Lung microvascular endothelial cell (primary cell): ENCODE measurements around the gene B4GALNT2. TPM values are rescaled to one million over a fixed set of nuclear protein-coding genes. Genes with fewer than 3 reads are reported as not detected.

Experiments used
- DNase-seq, 2 donors: peaks; one replicate each; pipeline versions ENCODE4 v3.0.0 to v3.0.0-alpha.2; 2010; ENCODE audit warnings: low read depth in 2 of 2
- total RNA-seq: library from RNA; depleted of rRNA; stranded (reverse); fragments of >200 nt; gene quantifications from 2 replicates; pipeline ENCODE4 v1.2.1, GENCODE V29; 2014

B4GALNT2 gene
- total RNA-seq, 1 donor from 2014 or later, result not detected

DNA sequence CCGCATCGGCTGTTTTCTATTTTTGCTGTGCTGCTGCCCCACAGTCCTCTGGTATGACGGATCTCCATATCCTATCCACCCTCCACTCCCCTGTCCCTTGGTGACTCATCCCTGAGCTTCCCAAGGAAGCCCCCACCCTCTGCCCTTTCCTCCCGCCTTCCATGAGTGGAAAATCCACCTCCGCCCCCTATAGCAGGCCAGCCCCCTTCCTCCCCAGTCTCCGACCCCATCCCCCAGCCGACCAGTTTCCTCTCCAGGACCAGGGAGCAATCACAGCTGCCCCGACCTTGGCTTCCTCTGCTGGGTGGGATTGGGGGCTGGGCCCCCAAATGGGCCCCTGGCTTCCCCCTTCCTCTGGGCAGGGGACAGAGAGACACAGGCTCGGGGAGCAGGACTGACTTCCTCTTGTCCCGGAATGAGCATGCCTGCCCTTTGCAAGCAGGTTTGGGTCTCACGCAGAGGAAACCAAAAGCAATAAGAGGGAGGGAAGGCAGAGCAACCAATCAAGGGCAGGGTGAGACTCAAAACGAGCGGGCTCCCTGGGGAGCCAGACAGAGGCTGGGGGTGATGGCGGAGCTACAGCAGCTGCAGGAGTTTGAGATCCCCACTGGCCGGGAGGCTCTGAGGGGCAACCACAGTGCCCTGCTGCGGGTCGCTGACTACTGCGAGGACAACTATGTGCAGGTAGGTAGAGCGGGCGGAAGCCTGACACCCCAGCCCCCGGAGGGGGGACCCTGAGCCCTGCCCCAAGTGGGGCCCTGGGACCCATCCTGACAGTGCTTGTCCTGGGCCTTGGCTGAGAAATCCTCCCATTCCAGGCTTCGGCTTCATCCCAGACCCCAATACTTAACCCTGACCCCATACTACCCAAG, 77.8 kb downstream of the B4GALNT2 start, which contains the start of the genes ABI3 and GNGT2:
ABI3 (plus strand) TSS at position 550 of the 872 bp plus-strand sequence; CDS start at position 568, 18 bp downstream.
GNGT2 (minus strand) TSS at position 417 of the 872 bp plus-strand sequence. CDS start 3,152 bp downstream, outside the sequence.
- DNase-seq, result peak; percentile 90 to 91

DNA sequence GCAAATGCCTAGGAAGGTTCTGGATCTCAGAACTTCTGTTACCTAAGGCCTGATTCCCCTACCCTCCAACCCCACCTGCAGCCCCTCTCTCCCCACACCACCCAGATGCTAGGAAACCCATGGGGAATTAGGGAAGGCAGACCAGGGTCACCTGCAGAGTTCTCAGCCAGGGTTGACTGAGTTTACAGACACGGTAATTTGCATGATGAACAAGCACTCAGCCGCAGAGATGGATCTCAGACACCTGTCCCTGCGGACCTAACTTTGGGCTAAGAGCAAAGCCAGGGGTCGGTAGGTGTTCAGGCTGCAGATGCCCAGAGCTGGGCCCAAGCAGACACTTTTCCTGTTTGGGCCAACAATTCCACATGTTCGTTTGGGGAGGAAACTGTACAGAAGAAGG, 80.8 kb downstream of the B4GALNT2 start:
- DNase-seq, result no peak

DNA sequence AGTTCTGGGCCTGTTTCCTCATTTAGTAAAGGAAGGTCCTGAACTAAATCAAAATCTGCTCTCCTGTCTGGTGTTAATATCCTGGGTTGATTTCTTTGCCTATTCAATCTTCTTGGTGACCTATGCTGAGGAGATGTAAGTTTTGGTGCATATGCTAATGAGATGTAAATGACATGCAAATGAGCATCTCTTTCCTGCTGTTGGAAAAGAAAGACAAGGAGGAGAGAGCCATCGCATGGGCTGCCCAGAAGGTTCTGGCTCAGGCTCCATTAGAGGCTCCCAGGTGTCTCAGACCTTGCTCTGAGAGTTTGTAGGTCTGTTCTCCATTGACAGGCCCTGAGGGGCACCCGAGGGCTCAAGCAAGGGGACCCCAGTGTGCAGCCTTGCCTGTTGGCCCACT, 81.3 kb downstream of the B4GALNT2 start:
- no peak for DNase-seq

DNA sequence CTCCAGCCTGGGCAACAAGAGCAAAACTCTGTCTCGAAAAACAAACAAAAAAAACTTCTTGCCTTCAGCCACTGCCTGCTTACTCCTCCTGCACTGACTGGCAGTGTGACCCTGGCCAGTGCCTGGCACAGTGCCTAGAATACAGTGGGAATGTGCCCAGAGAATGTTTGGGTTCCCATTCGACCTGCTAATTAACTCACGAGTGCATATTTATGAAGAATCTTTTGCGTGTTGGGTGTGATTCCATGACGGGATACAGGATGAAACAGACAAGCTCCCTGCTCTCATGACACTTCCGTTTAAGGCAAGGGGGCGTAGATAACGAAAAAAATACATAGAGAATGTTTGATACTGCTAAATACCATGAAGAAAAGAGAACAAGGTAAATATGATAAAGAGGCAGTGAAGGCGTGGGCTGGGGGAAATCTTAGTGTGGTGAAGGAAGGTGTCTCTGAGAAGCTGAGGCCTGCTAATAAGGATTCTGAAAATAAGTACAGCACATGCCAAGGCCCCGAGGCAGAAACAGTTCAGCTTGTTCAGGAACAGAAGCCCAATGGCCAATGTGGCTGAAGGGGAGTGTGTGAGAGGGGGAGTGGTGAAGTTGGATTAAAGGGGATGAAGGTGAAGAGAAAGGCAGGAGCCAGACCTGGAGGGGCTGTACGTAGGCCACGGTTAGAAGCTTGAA, 82.2 kb downstream of the B4GALNT2 start:
- peak; percentile 61 to 73 for DNase-seq

DNA sequence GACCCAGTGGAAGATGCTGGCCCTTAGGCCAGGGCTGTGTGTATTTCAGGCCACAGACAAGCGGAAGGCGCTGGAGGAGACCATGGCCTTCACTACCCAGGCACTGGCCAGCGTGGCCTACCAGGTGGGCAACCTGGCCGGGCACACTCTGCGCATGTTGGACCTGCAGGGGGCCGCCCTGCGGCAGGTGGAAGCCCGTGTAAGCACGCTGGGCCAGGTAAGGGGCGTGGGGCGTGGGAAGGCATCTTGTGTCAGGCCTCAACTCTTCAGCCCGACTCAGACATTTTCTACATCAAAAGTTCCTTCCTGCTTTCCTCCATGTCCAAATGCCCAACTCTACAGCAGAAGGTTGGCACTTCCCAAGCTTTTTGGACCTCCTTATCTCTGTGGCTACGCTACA, 83.9 kb downstream of the B4GALNT2 start:
- no peak for DNase-seq

DNA sequence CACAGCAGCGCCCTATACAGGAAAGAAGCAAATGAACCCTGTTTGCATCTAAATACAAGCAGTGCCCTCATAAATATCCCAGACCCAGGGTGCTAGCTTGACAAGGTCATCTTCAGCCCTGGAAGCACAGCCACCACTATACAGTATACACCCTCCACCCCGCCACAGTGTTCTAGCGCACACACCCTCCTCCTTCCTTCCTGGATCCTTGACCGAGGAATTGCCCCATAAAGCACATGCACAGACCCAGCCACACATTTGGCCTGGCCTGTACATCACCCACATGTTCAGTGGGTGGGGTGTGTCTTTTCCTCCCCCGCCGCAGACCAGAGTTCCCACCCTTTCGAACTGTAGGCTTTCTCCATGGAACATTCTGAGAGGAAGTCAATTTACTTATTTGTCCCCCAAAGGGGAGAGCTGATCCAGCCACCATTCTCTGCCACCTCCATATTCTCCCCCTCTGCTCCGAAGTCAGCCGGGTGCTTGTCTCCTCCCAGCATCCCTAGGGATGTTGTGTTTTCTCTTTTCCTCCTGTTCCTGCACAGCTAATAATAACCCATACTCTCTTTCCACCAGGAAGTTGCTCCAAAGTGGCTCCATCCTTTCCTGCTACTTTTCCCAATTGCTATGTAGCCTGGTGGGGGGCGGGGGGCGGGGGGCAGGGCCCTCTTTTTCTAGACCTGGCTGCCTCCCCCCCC, 84.5 kb downstream of the B4GALNT2 start:
- DNase-seq, result peak in 1 of 2 donors; percentile 41

DNA sequence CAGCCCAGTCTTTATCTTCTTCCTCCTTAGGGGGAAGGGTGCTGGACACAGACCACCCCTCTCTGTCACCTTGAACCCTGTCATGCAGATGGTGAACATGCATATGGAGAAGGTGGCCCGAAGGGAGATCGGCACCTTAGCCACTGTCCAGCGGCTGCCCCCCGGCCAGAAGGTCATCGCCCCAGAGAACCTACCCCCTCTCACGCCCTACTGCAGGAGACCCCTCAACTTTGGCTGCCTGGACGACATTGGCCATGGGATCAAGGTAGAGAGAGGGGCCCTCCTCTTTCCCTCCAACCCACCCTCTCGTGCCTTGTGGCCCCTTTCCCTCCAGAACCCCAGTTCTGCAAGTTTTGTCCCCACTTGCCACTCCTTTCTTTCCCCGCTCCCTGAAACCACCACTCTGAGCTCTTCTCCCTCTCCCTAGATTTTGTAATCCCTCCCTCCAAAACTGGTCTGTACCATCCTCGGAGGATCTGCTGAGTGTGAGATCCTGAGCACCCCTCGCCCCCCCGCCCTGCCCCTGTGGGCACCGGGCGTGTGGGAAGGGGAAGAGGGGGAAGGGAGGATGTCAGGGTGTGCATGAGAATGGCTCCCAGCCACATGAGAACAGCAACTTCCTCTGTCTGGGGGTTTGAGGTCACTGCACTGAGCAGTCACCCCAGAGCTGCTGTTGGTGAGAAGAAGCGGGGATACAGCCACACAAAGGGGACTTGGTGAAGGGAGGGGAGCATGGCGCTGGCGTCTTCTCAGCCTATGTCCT, 85.3 kb downstream of the B4GALNT2 start:
- DNase-seq, result no peak

DNA sequence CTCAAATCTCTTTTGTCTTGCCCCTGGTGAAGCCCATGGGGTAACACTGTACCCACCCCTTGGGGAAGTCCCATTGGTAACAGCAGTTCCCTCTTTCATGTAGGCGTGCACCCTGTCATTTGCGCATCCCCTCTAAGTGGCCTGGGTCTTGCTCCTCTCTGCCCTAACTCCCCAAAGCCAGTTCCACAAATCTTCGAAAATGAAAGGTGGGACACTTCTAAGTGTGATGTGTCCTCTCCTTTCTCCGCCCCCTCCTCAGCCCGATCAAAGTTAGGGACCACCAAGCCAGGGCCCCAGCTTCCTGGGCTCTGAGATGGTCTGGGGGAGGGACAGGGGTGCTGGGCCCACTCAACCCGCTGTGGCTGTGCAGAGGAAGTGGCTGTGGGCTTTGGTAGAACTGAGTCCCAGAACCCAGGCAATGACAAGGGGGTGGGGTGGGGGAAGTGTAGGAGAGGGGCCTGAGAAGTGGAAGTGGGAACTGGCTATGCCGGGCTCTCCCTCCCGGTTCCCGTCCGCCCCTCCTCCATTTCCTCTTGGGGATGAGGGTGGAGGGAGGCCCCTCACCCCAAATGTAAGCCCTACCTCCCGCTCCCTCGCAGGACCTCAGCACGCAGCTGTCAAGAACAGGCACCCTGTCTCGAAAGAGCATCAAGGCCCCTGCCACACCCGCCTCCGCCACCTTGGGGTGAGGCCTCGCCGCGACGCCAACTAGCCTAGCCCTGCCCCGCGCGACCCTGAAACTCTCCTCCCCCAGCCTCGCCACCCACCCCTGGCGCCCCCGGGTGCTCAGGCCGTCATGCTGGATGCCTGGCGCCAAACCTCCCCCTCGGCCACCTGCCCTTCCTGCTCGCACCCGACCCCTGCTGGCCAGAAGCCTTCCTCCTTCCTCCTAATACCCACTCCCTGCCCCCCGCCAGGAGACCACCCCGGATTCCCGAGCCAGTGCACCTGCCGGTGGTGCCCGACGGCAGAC, 86.7 kb downstream of the B4GALNT2 start:
- no peak for DNase-seq

DNA sequence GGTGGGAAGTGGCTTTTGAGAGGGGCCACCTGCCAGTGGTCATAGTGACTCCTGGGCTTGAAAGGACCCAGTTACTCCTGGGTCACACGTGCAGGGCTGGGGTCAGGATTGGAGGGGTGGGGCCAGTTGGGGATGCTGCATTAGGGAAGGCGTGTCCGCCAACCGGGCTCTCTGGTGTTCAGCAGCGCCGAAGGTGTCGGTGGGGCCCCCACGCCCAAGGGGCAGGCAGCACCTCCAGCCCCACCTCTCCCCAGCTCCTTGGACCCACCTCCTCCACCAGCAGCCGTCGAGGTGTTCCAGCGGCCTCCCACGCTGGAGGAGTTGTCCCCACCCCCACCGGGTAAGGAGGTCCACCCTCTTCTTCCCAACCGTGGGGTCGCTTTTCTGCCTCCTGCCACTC, 87.4 kb downstream of the B4GALNT2 start:
- DNase-seq, result no peak

DNA sequence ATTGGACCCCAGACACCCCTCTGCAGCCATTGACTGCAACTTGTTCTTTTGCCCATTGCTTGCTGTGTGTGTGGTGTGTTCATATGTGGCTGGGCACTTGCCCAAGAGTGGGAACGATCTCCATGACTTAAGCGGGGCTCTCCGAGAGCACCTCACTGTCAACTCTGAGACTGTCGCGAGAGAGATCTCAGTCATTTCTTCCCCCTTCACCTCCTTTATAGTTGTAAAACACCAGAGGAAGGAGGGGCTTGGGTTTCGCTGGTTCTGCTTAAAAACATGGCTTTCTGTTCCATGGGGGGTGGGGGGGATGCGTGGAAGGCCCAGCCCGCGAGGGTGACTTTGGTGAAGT, 90.6 kb downstream of the B4GALNT2 start:
- no peak for DNase-seq

DNA sequence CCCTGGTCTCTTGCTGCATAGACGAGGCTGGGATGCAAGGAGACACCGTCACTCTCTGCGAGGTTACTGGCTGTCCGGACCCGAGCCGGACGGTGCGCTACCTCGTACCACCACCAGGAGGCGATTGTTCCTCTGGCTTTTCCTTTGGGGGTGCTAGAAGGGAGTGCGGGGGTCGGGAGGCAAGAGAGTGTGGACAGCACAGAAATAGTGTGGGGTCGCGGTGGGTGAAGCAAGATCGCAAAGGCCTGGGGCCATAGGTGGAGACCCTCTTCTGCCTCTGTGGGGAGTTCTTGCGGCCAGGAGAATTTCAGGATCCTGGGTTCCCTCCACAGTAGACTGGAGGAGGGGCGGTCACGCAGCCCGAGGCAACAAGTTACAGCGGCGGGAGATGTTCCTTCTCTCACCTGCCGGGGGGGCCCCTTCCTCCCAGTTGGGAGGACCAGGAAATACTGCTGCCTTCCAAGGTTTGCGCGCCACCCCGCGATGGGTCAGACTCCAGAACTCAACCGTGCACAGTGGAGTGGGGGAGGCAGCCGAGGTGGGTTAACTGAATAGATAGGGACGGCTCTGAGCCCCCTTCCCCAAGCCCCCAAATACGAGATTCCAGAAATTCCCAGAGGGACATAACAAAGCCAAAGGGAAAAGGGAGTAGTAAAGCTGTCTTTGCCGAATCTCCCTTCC, 91.1 kb downstream of the B4GALNT2 start:
- peak; percentile 35 to 52 for DNase-seq

DNA sequence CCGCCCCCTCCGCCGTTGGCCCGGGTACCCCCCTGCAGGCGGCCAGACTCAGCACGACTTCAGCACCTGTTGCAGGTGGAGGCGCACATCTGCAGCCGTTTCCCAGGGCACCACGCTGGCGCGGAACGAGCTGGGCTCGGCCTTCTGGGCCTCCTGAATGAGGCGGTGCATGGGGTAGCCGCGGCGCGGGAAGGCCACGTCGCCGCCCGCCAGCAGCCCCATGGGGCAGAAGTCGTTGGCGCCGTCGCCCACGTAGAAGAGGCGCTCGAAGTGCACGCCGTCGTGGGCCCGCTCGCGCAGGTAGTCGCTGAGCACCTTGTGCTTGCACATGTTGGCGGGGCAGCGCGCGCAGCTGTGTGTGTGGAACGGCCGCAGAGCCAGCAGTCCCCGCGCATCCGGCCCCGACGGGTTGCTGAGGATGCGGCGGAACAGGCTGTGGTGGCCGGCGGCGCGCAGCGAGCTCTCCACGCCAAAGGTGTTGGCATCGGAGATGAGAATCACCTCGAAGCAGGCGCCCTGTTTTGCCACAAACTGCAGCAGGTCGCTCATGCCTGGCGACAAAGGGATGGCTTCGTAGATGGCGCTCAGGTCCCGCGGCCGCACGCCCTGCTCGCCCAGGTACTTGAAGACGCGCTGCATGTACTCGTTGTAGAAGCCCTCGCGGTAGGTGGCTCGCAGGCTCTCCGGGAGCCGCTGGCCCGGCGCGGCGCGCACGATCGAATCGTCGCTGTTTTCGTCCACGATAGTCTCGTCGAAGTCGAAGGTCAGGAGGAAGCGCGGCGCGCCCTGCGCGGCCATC, 91.8 kb downstream of the B4GALNT2 start:
- peak; percentile 26 to 49 for DNase-seq

DNA sequence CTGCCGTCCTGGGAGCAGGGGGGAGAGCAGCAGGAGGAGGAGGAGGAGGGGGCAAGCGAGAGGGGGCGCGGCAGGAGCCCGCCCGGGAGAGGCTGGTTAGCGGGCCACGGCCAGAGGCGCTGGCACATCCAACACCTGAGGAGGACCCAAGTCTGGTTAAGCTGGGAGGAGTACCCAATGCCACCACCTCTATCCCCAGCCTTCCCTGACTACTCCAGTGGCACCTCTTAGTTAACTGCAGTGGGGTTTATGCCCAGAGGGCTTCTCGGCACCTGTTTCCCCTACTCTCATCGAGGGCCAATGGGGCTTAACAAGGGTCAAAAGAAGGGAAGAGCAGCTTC, 92.4 kb downstream of the B4GALNT2 start:
- DNase-seq, result no peak

DNA sequence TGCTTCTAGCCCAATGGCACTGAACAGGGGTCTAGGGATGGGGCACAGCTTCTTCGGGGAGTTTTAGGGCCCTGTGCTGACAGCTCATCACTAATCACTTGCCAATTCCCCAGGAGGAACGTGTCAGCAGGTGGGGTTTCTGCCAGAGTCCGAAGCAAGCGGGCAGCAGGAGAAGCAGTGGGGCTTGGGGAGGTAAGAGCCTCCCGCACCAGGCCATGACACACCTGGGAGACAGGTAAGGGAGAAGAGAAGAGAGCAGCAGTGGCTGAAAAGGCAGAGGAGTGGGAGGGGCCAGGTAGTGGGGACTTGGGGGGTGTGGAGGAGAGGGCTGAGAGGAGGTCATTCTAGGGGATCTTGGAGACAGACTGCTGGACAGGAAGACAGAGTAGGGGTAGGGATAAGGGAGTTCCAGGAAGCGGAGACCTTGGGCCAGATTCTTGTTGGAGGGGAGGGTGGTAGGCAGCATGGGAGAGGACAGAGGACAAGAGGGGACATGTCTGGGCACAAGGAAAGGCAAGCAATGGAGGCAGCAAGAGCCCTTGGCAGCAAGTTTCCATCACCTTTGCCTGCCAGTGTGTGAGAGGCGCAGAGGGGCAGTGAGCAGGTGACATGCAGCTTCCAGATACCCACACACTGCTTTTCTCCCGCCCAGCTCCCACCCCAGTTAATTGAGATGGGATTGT, 93.1 kb downstream of the B4GALNT2 start:
- DNase-seq, result no peak
